Activated T-helper 9 cell treated with anti-CD3 and anti-CD28 coated beads, Interleukin-2, amount 50 U/mL, for 16 hours (primary cell): Measurements from ENCODE around the gene SSX2IP.

ENCODE experiments used
- DNase-seq: peaks from one replicate; pipeline ENCODE4 v3.0.0-alpha.2; 2020; ENCODE audit warnings: low read depth

Gene SSX2IP

GRCh38 chr1:84708031-84708430, 17.8 kb upstream of the SSX2IP start:
- no peak for DNase-seq

GRCh38 chr1:84705513-84705912, 15.3 kb upstream of the SSX2IP start:
- no peak for DNase-seq

GRCh38 chr1:84704872-84705417, 14.7 kb upstream of the SSX2IP start:
- DNase-seq: no peak

- no peak for DNase-seq
Observed at GRCh38 chr1:84703431-84703830, 13.2 kb upstream of the SSX2IP start.

GRCh38 chr1:84702143-84702542, 11.9 kb upstream of the SSX2IP start:
- no peak for DNase-seq

- DNase-seq: no peak
Observed at GRCh38 chr1:84701376-84701775, 11.1 kb upstream of the SSX2IP start.

- no peak for DNase-seq
Observed at GRCh38 chr1:84700070-84700469, 9.8 kb upstream of the SSX2IP start.

GRCh38 chr1:84698151-84699110, 8.2 kb upstream of the SSX2IP start:
- no peak for DNase-seq

- no peak for DNase-seq
Observed at GRCh38 chr1:84693785-84694184, 3.5 kb upstream of the SSX2IP start.

- no peak for DNase-seq
Observed at GRCh38 chr1:84693005-84693404, 2.7 kb upstream of the SSX2IP start.

GRCh38 chr1:84692391-84692790, 2.1 kb upstream of the SSX2IP start:
- DNase-seq: no peak

GRCh38 chr1:84691122-84691783, 992 bp upstream of the SSX2IP start:
- DNase-seq: no peak

- DNase-seq: no peak
Observed at GRCh38 chr1:84689514-84690396, 506 bp downstream of the SSX2IP start.

GRCh38 chr1:84688463-84689061, 1.7 kb downstream of the SSX2IP start:
- DNase-seq: no peak

- no peak for DNase-seq
Observed at GRCh38 chr1:84687714-84688462, 2.4 kb downstream of the SSX2IP start.

- no peak for DNase-seq
Observed at GRCh38 chr1:84686223-84686622, 4.0 kb downstream of the SSX2IP start.

- DNase-seq: no peak
Observed at GRCh38 chr1:84683508-84683907, 6.8 kb downstream of the SSX2IP start.

GRCh38 chr1:84682047-84682446, 8.2 kb downstream of the SSX2IP start:
- DNase-seq: no peak

GRCh38 chr1:84677415-84678099, 12.7 kb downstream of the SSX2IP start:
- no peak for DNase-seq

- no peak for DNase-seq
Observed at GRCh38 chr1:84675631-84676030, 14.6 kb downstream of the SSX2IP start.
